HCT116 (cell line): Measurements from ENCODE around the gene ARSG.

Experiments
- EGR1 ChIP-seq: IDR thresholded peaks from 2 replicates; pipeline ENCODE4 v1.6.1; 2012; ENCODE audit warnings: low read depth
- POLR2A ChIP-seq: IDR thresholded peaks from 2 replicates; pipeline ENCODE4 v1.7.0; 2011; ENCODE audit warnings: borderline replicate concordance; ENCODE audit not compliant: insufficient read depth, insufficient read length; ENCODE audit errors: extremely low read depth
- TF ChIP-seq, protein P1 (sequence below), 3 experiments: fragments of 200-600 bp in 1 of 3; sonication (generic) in 1 of 3; IDR thresholded peaks in 2 of 3; conservative IDR thresholded peaks in 1 of 3; 2 replicates each; pipeline ENCODE4 v1.5.1; 2012 to 2017; ENCODE audit warnings: low read depth in 2 of 3, low read length in 2 of 3, antibody characterized with exemption in 1 of 3, borderline replicate concordance in 1 of 3, control low read depth in 1 of 3, mild to moderate bottlenecking in 1 of 3, mixed read lengths in 1 of 3, mixed run types in 1 of 3, moderate library complexity in 1 of 3; ENCODE audit not compliant: insufficient read depth in 1 of 3

DNA sequence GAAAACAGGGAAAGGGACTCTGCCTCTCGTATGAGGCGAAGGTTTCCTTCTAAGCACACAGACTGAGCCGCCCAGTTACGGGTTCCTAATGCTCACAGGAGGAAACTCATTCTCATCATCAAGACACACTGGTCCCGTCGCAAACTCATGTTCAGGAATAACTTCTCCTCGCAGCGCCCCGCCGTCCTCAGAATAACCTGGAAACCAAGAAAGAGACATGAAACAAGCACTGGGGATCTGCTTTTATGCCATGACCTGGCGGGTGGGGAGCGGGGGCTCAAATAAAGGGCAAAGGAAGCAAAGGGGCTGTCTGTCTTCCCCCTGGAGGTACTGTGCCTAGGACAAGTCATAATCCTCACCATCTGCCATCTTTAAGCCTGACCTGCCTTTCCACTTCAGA lies 134.7 kb downstream of the ARSG start:
- TF ChIP-seq, protein P1, sequence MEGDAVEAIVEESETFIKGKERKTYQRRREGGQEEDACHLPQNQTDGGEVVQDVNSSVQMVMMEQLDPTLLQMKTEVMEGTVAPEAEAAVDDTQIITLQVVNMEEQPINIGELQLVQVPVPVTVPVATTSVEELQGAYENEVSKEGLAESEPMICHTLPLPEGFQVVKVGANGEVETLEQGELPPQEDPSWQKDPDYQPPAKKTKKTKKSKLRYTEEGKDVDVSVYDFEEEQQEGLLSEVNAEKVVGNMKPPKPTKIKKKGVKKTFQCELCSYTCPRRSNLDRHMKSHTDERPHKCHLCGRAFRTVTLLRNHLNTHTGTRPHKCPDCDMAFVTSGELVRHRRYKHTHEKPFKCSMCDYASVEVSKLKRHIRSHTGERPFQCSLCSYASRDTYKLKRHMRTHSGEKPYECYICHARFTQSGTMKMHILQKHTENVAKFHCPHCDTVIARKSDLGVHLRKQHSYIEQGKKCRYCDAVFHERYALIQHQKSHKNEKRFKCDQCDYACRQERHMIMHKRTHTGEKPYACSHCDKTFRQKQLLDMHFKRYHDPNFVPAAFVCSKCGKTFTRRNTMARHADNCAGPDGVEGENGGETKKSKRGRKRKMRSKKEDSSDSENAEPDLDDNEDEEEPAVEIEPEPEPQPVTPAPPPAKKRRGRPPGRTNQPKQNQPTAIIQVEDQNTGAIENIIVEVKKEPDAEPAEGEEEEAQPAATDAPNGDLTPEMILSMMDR (IDR thresholded peaks at IDR 0.05 in 2 of 3, conservative IDR thresholded peaks at IDR 0.05 in 1 of 3; ENCODE audit: borderline replicate concordance in 1 of 3, insufficient read depth in 1 of 3, low read depth in 2 of 3, low read length in 2 of 3) = no peak
- TF ChIP-seq POLR2A (no peak), EGR1 (no peak)
